NCI-H2029 (cell line): ENCODE measurements around the gene HOXA1.

Source experiments
- DNase-seq: peaks from one replicate; lab custom pipeline; 2025; lab: John Stamatoyannopoulos, UW

The HOXA1 gene

GRCh38 chr7:27131390-27131819 lies 35.6 kb upstream of the HOXA1 start:
- DNase-seq = no peak

DNA sequence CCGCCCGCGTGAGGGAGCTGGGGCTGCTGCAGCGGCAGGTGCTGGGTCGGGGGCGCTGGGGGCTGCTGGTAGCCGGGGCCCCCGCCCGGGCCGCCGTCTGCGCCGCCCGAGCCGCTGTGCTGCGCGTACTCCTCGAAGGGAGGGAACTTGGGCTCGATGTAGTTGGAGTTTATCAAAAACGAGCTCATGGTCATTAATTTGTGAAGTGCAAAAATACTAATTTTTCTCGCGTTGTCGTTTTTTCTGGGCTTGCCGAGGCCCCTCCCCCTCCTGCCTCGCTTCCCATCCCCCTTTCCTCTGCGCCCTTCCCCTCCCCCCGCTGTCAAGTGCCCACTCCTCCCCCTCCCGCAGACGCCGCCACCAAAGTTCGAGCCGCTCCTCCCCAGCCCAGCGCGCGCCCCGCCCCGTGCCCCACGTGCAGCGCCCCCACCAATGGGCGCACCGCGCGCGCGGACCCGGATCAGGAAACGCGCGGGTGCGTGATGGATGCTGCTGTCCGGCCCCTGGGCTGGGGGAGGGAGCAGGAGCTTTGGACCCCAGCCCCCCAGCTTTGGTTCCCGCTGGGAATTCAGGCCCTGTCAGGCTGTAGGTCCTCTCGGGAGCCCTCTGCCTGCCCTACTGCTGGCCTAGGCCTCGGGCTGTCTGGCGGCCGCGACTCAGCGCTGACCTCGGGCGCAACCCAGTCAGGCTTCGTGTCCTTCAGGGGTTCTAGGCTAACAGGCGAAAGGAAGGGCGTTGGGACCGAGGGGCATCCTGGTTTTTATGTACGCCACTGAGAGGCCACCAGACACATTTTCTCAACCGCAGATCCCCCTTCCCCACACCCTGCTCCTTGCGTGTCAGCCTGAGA lies 35.0 kb upstream of the HOXA1 start, which contains the start of gene HOXA4:
Gene HOXA4 (minus strand): TSS at position 218 of the 850 bp plus-strand sequence. CDS start 24 bp downstream, at position 194.
- DNase-seq = no peak

GRCh38 chr7:27129729-27130539 lies 34.1 kb upstream of the HOXA1 start:
- no peak for DNase-seq

- no peak for DNase-seq
Measured at GRCh38 chr7:27128776-27129728, 33.3 kb upstream of the HOXA1 start.

- no peak for DNase-seq
Measured at GRCh38 chr7:27128034-27128433, 32.2 kb upstream of the HOXA1 start.

DNA sequence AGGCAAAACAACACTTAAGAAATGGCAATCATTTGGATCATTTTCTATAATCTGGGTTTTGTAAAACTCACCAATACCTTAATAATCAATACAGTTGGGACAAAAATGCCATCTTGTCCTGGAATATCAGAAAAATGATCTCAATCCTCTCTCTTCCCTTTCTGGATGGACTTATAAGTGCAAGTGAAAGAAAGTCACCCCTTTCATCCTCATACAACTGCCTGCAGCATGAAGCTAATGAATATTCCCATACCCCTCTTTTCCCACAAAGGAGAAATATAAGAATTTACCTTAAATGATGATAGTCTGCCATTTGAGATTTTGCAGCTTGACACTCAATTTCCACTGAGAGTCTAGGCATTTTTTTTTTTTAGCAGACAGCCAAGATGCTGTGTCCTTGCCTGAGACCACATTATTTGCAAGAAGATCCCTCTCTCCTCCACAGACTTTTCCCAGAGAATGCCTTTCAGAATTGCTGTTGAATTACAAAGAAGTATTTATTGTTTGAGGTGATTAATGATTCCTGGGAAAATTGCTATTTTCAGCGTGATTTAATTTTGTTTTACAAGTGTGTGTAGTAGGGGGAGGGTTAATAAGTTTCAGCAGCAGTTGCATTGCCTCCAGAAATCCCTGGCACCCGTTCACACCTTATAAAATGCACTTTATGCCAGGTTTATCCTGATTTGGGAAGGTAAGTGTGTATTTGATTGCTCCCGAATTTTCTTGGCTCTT lies 31.0 kb upstream of the HOXA1 start:
- no peak for DNase-seq

GRCh38 chr7:27125986-27126394 lies 30.2 kb upstream of the HOXA1 start:
- no peak for DNase-seq

DNA sequence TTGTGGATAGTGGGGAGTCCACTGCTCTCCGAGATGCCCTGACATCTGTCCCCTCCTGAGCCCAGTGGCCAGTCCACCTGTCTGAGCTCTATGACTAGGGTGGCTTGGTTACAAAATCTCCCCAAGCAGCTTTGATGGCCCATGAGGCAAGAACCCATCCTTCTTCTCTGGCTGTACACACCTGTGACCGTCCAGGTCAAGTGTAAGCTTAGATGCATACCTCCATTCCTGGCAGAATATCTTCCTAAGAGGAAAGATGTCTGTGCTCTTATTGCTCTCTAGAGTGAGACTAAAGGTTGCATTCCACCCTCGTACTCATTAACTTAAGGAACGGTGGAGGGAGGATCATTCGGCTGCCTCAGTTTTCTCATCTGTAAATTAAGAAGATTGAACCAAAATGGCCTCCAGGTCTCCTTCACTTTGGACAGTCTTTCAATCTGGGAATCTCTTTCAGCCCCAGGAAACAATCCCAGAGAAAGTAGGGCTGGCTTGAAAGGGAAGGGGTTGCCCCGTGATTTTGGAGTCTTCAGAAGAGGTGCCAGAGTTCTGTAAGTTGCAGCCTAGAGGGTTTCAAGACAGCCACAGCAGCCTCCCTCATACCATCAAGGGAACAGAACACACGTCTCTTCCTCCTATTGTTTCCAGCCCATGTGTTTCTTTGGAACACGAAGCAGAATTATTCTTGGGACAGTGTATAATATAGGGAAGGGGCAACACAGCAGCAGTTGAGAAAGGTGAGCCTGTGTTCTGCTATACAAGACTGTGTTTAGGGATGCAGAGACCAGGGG lies 29.3 kb upstream of the HOXA1 start:
- DNase-seq = no peak

GRCh38 chr7:27124096-27124901 lies 28.5 kb upstream of the HOXA1 start:
- no peak for DNase-seq

- DNase-seq = no peak
Measured at GRCh38 chr7:27123477-27124053, 27.8 kb upstream of the HOXA1 start.

GRCh38 chr7:27123007-27123476 lies 27.2 kb upstream of the HOXA1 start:
- no peak for DNase-seq

- no peak for DNase-seq
Measured at GRCh38 chr7:27122077-27122910, 26.5 kb upstream of the HOXA1 start.

- no peak for DNase-seq
Measured at GRCh38 chr7:27121684-27122076, 25.9 kb upstream of the HOXA1 start.

DNA sequence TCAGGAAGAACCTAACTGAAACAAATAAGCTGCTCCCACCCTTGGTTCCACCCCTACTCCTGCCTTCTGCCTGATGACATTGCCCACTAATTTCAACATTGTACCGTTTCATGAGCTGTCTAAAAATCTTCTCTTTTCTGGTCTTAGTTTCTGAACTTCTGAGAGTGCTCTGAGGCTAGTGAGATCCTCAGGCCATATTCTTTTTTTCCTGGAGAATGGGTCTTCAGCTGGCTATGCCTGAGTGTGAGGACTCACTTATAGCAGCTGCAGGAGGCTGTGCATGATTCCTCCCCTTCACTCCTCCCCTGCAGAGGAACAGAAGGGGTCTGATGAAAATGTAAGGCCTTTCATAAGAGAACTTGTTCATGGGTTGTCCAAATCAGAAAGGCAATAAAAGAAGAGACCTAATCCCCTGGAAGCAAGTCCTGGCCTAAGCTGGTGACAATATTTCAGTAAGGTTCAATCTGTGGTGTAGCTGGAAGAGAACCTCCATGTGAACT lies 23.7 kb upstream of the HOXA1 start:
- DNase-seq = no peak

DNA sequence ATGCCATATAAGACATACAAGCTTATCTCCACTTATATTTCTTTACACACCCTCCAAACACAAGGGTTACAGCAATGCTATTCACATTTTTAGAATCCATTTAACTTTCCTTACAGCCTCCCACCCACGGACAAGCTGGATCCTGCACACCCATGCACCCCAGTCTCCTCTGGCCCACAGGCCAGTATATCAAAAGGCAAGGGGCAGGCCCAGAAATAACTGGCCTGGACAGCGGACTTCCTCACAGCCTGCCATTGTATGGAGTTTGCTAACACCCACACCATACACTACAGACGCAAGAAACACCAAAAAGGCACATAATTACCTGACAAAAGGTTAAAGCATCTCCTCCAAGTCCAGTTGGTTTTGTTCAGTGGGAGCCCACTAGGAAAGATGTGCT lies 22.8 kb upstream of the HOXA1 start:
- no peak for DNase-seq

DNA sequence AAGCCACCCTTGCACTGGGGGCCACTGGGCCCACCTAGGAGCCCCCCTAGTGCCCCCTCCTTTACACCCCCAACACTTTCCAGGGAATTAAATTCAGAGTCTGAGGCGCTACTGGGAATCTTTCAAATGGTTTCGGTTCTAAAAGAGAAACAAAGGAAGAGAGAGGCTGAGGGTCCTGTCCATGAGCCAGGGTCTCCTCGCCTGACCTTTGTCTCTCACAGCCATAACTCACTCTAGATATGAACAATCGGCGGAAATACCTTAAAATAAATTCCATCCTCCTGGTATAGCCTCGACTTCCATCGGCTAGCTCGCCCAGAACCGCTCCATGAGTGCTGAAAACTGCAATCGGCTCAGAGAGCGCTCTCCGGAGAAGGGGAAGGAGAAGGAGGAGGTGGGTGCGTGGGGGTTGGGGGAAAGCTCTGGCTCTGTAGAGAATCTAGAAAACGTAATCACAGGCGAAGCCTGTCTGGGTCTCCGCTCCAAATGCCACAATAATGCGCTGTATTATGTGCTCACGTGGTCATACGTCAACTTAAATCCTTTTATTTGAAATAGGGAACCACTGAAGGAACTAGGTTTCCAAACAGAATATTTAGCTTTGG lies 22.2 kb upstream of the HOXA1 start:
- no peak for DNase-seq
